ENCODE measurements around the gene CDKAL1.
"Not testable (repeated sequence)": the region's sequence is repeated elsewhere in the genome, so short reads cannot be mapped to it uniquely, and the experiment has no call there.

The CDKAL1 gene

DNA sequence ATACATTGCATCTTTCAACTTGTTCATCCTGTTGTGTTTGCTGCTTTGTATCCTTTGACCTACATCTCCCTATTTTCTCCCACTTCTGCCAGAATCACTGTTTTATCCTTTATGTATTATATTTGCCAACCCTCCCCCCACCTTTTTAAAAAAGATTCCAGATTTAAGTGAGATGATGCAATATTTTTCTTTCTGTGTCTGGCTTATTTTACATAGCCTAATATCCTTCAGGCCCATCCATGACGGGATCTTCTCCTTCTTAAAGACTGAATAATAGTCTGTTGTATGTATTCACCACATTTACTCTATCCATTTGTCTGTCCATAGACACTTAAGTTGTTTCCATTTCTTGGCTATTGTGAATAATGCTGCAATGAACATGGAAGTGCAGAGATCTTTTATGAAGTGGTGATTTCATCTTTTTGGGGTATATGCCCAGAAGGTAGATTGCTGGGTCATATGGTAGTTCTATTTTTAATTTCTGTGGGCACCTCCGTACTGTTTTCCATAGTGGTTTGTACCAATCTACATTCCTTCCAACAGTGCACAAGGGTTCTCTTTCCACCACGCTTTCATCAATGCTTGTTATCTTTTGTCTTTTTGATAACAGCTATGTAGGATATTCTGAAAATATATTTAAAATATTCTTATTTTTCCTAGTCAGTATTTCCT is 181.0 kb downstream of the CDKAL1 start:
- no peak for DNase-seq

GRCh38 chr6:20716865-20717264 is 182.6 kb downstream of the CDKAL1 start:
- no peak for DNase-seq

DNA sequence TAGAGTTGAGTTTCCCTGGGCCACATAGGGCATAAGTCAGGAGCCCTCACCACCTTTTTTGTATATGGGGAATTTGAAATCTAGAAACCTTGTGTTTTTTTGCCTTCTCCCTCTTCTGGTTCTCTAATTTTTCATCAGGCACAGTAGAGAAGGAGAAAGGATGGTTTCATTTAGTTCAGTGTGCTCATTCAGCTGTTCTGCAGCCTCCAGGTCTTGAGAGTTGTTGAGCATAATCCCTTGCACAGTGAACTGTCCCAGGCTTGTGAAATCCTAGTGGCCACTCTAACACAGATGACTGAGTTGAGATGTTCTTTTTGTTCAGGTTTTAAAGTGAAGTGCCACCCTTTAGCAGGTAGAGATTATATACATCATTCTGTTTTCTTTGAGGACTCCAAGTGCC is 183.5 kb downstream of the CDKAL1 start:
- DNase-seq = no peak

GRCh38 chr6:20718705-20719653 is 184.7 kb downstream of the CDKAL1 start:
- no peak for DNase-seq

GRCh38 chr6:20719980-20720379 is 185.7 kb downstream of the CDKAL1 start:
- DNase-seq = no peak

- DNase-seq = not testable (repeated sequence)
Observed at GRCh38 chr6:20721121-20721520, 186.9 kb downstream of the CDKAL1 start.

DNA sequence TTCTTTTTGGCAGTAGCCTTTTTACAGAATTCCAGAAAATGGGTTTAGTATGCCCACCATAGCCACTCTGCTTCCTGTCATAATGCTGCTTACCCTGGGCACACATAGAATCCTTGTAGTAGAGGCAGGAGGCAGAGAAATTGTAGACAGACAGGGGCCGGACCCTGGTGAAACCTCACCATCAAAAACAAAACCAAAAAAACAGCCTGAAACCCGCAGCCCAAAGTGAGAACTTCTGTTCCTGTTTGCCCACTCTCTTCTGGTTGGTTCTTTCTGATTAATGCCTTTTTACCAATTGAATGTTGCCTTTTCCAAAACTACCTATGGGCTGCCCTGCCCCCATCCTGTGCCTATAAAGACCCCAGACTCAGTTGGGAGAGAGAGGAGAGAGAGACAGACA is 188.2 kb downstream of the CDKAL1 start:
- no peak for DNase-seq

GRCh38 chr6:20723236-20723635 is 189.0 kb downstream of the CDKAL1 start:
- no peak for DNase-seq

GRCh38 chr6:20724443-20725190 is 190.4 kb downstream of the CDKAL1 start:
- DNase-seq = no peak

- DNase-seq = not testable (repeated sequence)
Observed at GRCh38 chr6:20725235-20725634, 191.0 kb downstream of the CDKAL1 start.

- no peak for DNase-seq
Observed at GRCh38 chr6:20729086-20729485, 194.8 kb downstream of the CDKAL1 start.

DNA sequence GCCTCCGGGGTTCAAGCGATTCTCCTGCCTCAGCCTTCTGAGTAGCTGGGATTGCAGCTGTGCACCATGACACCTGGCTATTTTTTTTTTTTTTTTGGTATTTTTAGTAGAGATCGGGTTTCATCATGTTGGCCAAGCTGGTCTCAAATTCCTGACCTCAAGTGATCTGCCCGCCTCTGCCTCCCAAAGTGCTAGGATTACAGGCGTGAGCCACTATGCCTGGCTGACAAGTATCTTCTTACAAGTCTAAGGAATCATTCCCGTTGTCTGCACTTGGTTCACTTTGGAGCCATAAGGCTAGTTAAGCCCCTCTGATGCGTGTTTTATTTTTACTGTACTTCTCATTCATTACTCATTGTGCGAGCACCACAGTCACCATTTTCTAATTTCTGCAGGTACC is 198.1 kb downstream of the CDKAL1 start:
- DNase-seq = not testable (repeated sequence)

- no peak for DNase-seq
Observed at GRCh38 chr6:20732896-20733295, 198.6 kb downstream of the CDKAL1 start.

GRCh38 chr6:20737912-20738311 is 203.7 kb downstream of the CDKAL1 start:
- DNase-seq = no peak

GRCh38 chr6:20740088-20740487 is 205.8 kb downstream of the CDKAL1 start:
- no peak for DNase-seq

GRCh38 chr6:20740727-20741126 is 206.5 kb downstream of the CDKAL1 start:
- no peak for DNase-seq

- DNase-seq = no peak
Observed at GRCh38 chr6:20741490-20741889, 207.2 kb downstream of the CDKAL1 start.

- no peak for DNase-seq
Observed at GRCh38 chr6:20744911-20745557, 210.8 kb downstream of the CDKAL1 start.

- DNase-seq = no peak
Observed at GRCh38 chr6:20746024-20746423, 211.8 kb downstream of the CDKAL1 start.

DNA sequence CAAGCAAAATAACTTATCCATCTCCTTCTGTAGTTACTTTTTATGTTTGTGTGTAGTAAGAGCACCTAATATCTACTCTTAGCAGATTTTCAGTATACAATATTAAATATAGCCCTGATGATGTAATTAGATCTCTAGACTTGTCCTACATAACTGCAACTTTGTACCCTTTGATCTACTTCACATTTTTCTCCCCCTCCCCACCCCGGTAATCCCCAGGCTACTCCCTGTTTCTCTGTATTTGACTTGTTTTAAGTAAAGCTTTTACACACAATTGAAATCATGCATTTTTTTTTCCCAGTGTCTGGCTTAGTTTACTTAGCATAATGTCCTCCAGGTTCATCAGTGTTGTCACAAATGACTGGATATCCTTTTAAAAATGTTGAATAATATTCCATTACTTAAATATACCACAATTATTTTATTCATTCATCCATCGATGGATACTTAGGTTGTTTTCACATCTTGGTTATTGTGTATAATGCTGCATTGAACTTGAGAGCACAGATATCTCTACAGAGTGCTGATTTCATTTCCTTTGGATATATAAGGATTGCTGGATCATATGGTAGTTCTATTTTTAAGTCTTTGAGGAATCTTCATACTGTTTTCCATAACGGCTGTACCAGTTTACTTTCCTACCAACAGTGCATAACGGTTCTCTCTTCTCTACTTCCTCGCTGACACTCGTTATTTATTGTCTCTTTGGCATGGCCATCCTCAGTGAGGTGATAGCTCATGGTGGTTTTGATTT is 212.7 kb downstream of the CDKAL1 start:
- no peak for DNase-seq

DNA sequence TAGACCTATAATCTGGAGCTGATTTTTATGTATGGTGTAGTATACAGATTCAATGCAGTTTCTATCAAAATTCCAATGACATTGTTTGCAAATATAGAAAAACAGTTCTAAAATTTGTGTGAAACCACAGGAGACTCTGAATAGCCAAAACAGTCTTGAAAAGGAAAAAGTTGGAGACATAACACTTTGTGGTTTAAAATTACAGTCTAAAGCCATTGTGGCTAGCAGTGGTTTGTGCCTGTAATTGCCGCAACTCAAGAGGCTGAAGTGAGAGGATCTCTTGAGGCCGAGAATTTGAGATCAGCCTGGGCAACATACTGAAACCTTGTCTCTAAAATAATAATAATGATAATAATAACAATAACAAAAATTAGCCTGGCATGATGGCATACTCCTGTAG is 213.7 kb downstream of the CDKAL1 start:
- no peak for DNase-seq

- no peak for DNase-seq
Observed at GRCh38 chr6:20751293-20751935, 217.2 kb downstream of the CDKAL1 start.
